WI38 (cell line): ENCODE results near the gene ARHGEF7.

ENCODE experiments used
- H3K4me3 ChIP-seq: 2 replicates; pipeline ENCODE4 v1.5.1; 2011; ENCODE audit warnings: low read depth, mild to moderate bottlenecking, control low read depth, low read length
- CTCF ChIP-seq: IDR thresholded peaks from 2 replicates; pipeline ENCODE4 v1.5.1; 2012; ENCODE audit warnings: low read depth, mild to moderate bottlenecking, control low read depth, low read length

The ARHGEF7 gene

GRCh38 chr13:111269508-111269907, 154.4 kb downstream of the ARHGEF7 start:
- no peak for TF ChIP-seq CTCF
- H3K4me3 ChIP-seq: no peak overlapping the region

DNA sequence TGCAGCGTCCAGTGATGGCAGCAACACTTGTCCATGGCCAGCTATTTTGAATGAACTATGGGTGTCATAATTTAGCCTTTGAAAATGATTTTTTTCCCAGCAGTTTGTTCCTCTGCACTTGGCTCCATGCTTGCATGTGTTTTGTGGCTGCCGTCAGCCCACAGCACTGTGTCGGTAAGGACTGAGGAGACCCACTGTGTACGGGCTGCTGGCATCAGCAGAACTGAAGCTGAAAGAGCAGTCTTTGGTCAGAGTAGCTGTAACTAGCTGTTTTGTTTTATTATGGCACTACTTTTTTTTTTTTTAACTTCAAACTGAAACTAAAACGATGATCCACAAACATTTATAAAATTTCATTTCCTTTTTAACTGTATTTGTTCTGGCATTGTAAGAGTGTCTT, 155.0 kb downstream of the ARHGEF7 start:
- H3K4me3 ChIP-seq: peak overlapping the region; percentile 38

GRCh38 chr13:111270765-111271698, 155.9 kb downstream of the ARHGEF7 start:
- H3K4me3 ChIP-seq: peak overlapping the region; percentile 38; the same call in 1 of the 2 replicates
- TF ChIP-seq CTCF: no peak

More for the DNA sequence above, 155.0 kb downstream of the ARHGEF7 start:
- no peak for TF ChIP-seq CTCF

DNA sequence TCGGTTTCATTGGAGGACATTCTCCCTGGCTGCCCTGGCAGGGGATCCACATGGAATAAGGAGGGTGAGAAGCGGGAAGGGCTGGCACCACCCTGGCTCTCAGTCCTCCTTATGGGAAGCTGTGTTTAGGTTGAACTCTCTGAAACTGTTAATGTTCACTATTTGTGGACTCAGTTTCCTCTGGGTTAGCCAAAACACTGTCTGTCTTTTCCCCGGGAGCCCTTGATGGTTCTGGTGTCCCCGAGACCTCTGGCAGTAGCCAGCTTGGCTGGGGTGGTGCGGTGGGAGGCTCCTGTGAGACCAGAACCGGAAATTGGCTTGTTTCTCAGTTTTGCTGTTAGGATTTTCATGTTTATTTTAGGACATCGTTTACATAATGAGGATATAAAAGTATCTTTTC, 157.0 kb downstream of the ARHGEF7 start:
- no peak overlapping the region for H3K4me3 ChIP-seq
- no peak for TF ChIP-seq CTCF

DNA sequence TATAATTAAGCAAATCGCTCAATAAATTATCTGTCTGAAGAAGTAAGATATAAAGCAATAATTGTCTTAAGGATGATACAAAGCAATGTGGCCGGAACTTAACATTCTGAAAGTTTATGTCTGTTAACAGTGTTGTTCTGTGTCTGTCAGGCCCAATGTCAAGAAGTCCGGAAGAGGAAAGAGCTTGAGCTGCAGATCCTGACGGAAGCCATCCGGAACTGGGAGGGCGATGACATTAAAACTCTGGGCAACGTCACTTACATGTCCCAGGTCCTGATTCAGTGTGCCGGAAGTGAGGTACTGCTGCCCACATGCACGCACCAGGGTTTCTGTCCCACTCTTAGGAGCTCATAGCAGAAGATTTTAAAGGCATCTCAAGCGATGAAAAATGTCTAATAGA, 160.3 kb downstream of the ARHGEF7 start:
- no peak for TF ChIP-seq CTCF
- no peak overlapping the region for H3K4me3 ChIP-seq

DNA sequence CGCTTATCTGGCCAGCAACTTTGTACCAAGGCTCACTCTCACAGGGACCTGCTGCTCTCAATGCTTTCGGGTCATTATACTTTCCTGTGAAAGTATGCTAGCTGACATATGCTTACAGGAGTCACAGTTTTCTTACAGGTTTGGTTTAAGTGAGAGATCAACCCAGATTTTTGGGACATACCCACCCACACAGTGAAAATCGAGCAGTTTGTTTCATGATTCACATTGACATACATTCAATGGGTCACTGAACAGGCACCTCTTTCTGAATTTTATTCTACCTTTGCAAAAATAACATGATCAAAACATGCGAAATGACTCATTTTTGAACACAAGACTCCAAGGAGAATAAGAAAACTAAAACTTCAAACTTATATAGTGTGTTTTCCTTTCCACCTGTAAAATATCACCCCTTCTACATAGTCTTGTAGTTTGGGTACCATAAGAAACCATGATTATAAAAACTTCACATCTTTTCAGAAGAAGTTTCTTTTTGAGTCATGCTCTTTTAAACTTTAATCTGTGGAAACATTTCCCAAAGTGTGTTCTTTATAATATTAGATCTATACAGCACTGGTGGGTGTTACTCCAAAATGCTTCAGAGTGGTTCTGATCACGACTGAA, 161.0 kb downstream of the ARHGEF7 start:
- no peak overlapping the region for H3K4me3 ChIP-seq

More for the DNA sequence above, 161.0 kb downstream of the ARHGEF7 start:
- TF ChIP-seq CTCF: no peak
